Measurements from ENCODE around the gene MS4A4E. TPM values are rescaled to one million over a fixed set of nuclear protein-coding genes. Genes with fewer than 3 reads are reported as not detected.
"Not testable (repeated sequence)": the region's sequence is repeated elsewhere in the genome, so short reads cannot be mapped to it uniquely, and the experiment has no call there.

The MS4A4E gene
- total RNA-seq, 1 donor from 2014 or later = not detected

- no peak for DNase-seq (ENCODE audit: extremely low read depth, low read depth, low spot score)
Observed at GRCh38 chr11:60222141-60222540, 20.8 kb downstream of the MS4A4E start.

- no peak for DNase-seq (ENCODE audit: extremely low read depth, low read depth, low spot score)
Observed at GRCh38 chr11:60221692-60222091, 21.2 kb downstream of the MS4A4E start.

GRCh38 chr11:60221181-60221580 lies 21.8 kb downstream of the MS4A4E start:
- DNase-seq (ENCODE audit: extremely low read depth, low read depth, low spot score) = no peak

- no peak for DNase-seq (ENCODE audit: extremely low read depth, low read depth, low spot score)
Observed at GRCh38 chr11:60214386-60214785, 28.6 kb downstream of the MS4A4E start.

GRCh38 chr11:60211206-60211605 lies 31.7 kb downstream of the MS4A4E start:
- no peak for DNase-seq (ENCODE audit: extremely low read depth, low read depth, low spot score)

GRCh38 chr11:60209977-60210376 lies 33.0 kb downstream of the MS4A4E start:
- no peak for DNase-seq (ENCODE audit: extremely low read depth, low read depth, low spot score)

GRCh38 chr11:60208951-60209350 lies 34.0 kb downstream of the MS4A4E start:
- no peak for DNase-seq (ENCODE audit: extremely low read depth, low read depth, low spot score)

- DNase-seq (ENCODE audit: extremely low read depth, low read depth, low spot score) = no peak
Observed at GRCh38 chr11:60208146-60208895, 34.6 kb downstream of the MS4A4E start.

GRCh38 chr11:60206616-60207015 lies 36.3 kb downstream of the MS4A4E start:
- no peak for DNase-seq (ENCODE audit: extremely low read depth, low read depth, low spot score)

GRCh38 chr11:60204922-60205321 lies 38.0 kb downstream of the MS4A4E start:
- DNase-seq (ENCODE audit: extremely low read depth, low read depth, low spot score) = no peak

GRCh38 chr11:60201334-60201733 lies 41.6 kb downstream of the MS4A4E start:
- not testable (repeated sequence) for DNase-seq (ENCODE audit: extremely low read depth, low read depth, low spot score)

GRCh38 chr11:60197442-60197841 lies 45.5 kb downstream of the MS4A4E start:
- no peak for DNase-seq (ENCODE audit: extremely low read depth, low read depth, low spot score)

GRCh38 chr11:60195923-60196368 lies 47.0 kb downstream of the MS4A4E start:
- DNase-seq (ENCODE audit: extremely low read depth, low read depth, low spot score) = no peak

- DNase-seq (ENCODE audit: extremely low read depth, low read depth, low spot score) = no peak
Observed at GRCh38 chr11:60194511-60194910, 48.4 kb downstream of the MS4A4E start.

- peak; percentile 87 for DNase-seq (ENCODE audit: extremely low read depth, low read depth, low spot score)
Observed at GRCh38 chr11:60193687-60194433, 49.1 kb downstream of the MS4A4E start.

- not testable (repeated sequence) for DNase-seq (ENCODE audit: extremely low read depth, low read depth, low spot score)
Observed at GRCh38 chr11:60192564-60192963, 50.4 kb downstream of the MS4A4E start.

- not testable (repeated sequence) for DNase-seq (ENCODE audit: extremely low read depth, low read depth, low spot score)
Observed at GRCh38 chr11:60188481-60188880, 54.5 kb downstream of the MS4A4E start.

GRCh38 chr11:60186128-60186527 lies 56.8 kb downstream of the MS4A4E start:
- DNase-seq (ENCODE audit: extremely low read depth, low read depth, low spot score) = not testable (repeated sequence)

GRCh38 chr11:60185512-60185827 lies 57.5 kb downstream of the MS4A4E start:
- not testable (repeated sequence) for DNase-seq (ENCODE audit: extremely low read depth, low read depth, low spot score)

- DNase-seq (ENCODE audit: extremely low read depth, low read depth, low spot score) = no peak
Observed at GRCh38 chr11:60184824-60185511, 58.0 kb downstream of the MS4A4E start.

- no peak for DNase-seq (ENCODE audit: extremely low read depth, low read depth, low spot score)
Observed at GRCh38 chr11:60183591-60184205, 59.2 kb downstream of the MS4A4E start.

Measured in glomerular endothelial cell (primary cell).